ENCODE data around the gene SLC30A7.
"Not testable (repeated sequence)": the region's sequence is repeated elsewhere in the genome, so short reads cannot be mapped to it uniquely, and the experiment has no call there.

Gene SLC30A7

DNA sequence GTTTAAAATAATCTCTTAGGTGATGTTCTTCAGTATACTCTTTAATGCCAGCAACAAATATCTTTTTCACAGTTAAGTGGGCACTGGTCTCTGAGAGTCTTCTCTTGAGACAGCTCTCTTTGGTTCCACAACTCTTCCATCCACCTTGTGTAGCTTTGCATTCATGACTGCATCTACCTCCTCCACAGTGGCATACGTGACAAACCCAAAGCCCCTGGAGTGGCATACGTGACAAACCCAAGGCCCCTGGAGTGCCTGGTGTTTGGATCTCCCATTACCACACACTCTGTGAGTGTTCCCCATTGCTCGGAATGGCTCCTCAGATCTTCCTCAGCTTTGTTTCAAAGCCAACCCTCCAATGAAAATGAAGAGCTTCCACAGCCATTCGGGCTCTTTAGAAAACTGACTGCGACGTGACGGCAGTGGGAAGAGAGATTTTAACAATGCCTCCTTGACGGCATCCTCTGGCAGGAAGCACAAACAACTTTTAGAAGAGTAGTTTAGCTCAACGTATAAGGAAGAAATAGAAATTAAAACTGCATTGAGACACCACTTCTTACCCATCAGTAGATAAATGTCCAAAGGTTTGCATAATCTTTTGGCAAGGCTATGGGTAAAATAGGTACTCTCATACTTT is 45.8 kb downstream of the SLC30A7 start:
- DNase-seq = no peak

DNA sequence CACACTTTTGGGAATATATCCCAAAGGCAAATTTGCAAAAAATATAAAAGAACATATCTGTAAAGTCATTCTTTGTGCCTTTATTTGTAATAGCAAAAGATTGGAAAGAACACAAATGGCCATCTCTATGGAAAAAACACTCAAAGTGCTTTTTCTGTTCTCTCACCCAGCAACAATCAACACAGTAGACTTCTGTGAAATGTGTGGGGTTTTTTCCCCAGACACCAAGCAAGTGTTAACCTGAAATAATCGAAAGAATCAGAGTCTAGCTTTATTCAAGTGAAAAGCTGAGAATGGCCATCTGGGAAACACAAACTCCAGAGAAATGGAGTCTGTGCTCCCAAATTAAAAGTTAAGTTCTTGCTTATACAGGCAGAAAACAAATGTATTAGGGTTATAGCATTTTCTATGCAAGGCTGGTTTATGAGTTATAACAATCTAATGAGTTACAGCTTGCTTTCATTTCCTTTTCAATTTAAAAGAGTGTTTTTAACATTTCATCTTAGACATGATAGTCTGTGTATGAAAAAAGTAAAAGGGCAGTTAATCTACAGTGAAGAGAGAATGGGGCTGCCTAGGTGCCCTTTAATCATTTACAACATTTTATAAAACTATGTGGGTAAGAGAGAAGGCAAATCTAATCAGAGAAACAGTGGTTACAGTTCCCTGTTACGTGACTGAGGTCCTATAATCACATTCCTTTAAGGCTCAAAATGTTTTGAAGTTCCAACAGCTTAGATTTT is 46.6 kb downstream of the SLC30A7 start:
- no peak for DNase-seq

DNA sequence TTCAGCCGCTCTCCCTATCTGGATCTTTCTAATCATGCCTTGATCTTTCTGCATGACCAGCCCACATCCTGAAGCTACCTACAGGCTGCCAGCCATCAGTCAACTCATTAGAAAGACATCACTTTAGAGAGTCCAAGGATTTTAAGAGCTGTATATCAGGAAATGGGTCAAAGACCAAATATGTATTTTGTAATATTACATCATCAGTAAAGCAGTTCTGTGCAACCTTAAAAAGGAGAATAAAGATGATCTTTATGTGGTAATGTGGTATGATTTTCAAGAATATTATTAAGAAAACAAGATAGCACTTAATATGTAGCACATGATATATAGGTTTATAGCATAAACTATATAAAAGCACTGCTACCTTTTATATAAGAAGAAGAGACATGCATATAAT is 47.6 kb downstream of the SLC30A7 start:
- no peak for DNase-seq

DNA sequence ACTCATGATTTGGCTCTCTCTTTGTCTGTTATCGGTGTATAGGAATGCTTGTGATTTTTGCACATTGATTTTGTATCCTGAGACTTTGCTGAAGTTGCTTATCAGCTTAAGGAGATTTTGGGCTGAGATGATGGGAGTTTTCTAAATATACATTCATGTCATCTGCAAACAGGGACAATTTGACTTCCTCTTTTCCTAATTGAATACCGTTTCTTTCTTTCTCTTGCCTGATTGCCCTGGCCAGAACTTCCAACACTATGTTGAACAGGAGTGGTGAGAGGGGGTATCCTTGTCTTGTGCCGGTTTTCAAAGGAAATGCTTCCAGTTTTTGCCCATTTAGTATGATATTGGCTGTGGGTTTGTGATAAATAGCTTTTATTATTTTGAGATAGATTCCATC is 50.2 kb downstream of the SLC30A7 start:
- DNase-seq = not testable (repeated sequence)

- not testable (repeated sequence) for DNase-seq
Observed at GRCh38 chr1:100947816-100948215, 51.9 kb downstream of the SLC30A7 start.

DNA sequence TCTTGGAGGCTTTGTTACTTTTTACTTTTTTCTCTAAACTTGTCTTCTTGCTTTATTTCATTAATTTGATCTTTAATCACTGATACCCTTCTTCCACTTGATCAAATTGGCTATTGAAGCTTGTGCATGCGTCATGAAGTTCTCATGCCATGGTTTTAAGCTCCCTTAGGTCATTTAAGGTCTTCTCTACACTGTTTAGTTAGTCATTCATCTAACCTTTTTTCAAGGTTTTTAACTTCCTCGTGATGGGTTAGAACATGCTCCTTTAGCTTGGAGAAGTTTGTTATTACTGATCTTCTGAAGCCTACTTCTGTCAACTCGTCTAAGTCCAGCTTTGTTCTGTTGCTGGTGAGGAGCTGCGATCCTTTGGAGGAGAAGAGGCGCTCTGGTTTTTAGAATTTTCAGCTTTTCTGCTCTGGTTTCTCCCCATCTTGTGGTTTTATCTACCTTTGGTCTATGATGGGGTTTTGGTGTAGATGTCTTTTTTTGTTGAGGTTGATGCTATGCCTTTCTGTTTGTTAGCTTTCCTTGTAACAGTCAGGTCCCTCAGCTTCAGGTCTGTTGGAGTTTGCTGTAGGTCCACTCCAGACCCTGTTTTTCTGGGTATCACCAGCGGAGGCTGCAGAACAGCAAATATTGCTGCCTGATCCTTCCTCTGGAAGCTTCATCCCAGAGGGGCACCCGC is 53.0 kb downstream of the SLC30A7 start:
- DNase-seq = not testable (repeated sequence)

GRCh38 chr1:100949515-100950158 is 53.7 kb downstream of the SLC30A7 start:
- not testable (repeated sequence) for DNase-seq

DNA sequence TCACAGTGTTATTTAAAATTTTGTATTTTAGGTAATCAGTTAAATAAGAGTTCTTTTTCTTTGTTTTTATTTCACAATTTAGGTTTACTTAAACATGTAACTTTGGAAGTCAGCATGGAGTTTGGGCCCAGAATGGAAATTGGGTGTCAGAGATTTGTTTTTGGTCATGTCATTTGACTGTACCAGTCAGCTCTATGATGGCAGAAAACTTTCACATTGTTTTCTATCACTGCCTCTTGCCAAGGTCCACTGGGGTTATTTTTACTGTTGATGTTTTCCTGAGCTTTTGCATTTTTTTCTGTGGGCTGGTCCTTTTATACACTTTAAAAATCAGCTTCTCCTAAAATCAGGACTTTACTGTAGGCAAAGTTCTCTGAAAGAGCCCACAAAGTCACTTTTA is 54.4 kb downstream of the SLC30A7 start:
- no peak for DNase-seq

DNA sequence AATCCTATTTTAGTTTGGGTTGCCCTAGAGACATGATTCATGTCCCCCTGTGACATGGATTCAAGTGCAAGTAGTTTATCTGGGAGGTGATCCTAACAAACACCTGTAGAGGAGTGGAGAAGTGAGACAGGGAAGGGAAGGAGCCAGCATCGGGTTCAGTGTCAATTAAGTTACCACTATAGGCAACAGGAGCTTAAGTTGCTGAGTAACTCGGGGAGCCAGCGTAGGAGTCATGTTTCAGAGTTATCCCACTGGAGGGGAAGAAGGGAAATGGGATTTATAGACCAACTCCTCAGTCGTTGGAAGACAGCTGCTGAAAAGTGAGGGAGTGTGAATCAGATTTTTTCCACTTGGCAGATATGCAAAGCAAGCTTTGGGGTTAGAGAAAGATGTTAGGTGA is 54.9 kb downstream of the SLC30A7 start:
- DNase-seq = no peak

- no peak for DNase-seq
Observed at GRCh38 chr1:100952104-100952745, 56.3 kb downstream of the SLC30A7 start.

- not testable (repeated sequence) for DNase-seq
Observed at GRCh38 chr1:100952970-100953369, 57.1 kb downstream of the SLC30A7 start.

GRCh38 chr1:100953960-100954730 is 58.3 kb downstream of the SLC30A7 start:
- no peak for DNase-seq

- DNase-seq = no peak
Observed at GRCh38 chr1:100955322-100955721, 59.4 kb downstream of the SLC30A7 start.

DNA sequence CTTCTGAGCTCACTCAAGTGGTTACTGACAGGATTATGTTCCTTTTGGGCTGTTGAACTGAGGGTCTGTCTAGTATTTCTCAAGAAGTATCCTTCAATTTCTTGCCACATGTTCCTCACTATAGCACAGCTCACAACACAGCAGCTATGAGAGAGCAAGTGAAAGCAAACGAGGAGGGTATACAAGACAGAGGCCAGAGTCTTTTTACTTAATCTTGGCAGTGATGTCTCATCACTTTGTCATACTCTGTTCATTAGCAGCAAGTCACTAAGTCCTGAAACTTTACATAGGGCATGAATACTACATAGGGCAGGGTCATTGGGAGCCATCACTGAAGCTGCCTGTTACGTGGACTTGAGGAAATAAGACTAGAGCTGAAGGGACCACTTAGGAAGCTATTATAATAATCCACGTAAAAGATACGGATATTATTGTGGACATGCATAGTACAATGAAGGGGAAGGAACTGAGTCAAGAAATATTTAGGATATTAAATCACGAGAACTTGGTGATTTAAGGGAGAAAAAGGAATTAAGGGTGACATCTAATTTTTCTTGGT is 63.7 kb downstream of the SLC30A7 start:
- no peak for DNase-seq

GRCh38 chr1:100960098-100960497 is 64.2 kb downstream of the SLC30A7 start:
- DNase-seq = no peak

DNA sequence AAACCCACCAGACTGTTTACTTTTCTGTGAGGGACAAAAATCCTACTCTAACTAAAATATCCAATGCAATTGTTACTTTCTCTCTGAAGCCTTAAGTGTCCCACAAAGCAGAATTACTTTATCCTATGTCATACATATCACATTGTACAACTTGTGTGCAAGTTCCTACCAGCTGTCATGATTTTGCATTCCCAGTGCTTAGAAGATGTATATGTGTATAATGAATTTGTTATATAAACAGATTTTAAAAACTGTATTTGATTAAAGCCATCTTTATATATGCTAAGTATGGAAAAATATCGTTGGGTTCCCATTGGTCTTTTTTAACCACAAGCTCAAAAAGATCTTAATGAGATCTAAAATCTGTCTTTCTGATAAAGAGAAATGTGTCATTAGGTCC is 72.7 kb downstream of the SLC30A7 start:
- DNase-seq = no peak

- no peak for DNase-seq
Observed at GRCh38 chr1:100969327-100969726, 73.4 kb downstream of the SLC30A7 start.

DNA sequence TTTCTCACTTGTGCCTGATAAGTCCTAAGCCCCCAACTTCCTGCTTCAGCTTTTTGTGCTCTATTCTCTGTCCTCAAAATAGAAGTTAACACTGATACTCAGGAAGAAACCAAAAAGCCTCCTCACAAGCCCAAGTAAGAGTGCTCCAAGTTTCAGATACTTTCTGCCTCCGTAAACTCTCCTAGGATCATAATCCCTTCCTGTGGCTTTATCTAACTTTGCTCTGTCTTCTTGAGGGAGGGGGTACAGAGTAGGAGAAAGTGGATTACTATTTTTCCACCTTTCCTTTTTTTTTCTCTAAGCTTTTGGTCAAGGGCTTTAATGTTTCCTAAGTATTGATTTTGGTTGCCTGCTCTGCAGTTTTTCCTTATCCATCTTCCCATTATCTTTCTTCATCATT is 75.1 kb downstream of the SLC30A7 start:
- DNase-seq = no peak

- no peak for DNase-seq
Observed at GRCh38 chr1:100972185-100972584, 76.3 kb downstream of the SLC30A7 start.

DNA sequence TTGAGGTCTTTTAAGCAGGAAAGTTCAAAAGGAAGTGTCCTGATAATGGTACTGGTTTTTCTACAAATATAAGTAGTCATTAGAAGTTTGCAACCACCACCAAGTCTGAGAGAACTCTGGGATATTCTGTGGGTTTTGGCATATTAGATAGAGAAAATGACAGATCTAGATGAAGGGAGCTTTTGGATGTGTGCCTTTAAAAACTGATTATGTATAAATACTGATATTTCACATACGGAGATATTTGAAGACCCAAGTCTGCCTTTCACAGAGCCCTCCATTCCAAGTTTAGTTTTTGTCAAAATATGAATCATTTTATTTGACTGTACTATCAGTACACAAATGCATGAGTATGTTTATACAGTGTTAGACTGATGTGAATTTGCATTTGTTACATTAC is 81.0 kb downstream of the SLC30A7 start:
- DNase-seq = no peak

- no peak for DNase-seq
Observed at GRCh38 chr1:100979631-100980030, 83.7 kb downstream of the SLC30A7 start.

DNA sequence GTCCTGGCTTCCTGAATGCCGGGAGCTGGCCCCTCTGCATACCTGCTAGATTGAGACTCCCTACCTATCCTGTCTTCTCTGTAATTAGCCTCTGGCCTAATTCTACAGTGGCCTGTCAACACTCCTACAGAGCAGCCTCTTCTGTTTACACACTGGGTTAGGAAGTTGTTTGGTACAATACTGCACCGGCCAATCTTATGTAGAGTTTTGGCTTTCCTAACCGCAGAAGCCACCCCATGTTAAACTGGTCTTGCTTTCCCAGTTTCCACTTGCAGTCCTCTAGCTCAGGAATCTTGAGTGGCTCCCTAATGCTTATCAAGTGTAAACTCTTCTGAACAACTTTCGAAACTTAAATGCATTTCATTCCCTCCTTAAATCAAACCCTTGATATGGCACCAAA is 86.9 kb downstream of the SLC30A7 start:
- no peak for DNase-seq
